DOHH2 (cell line): ENCODE data around the gene IQGAP1.

Source experiments
- H3F3A ChIP-seq: fragments of 200-600 bp; sonication (generic), shearing (Covaris generic); 2 replicates; pipeline ENCODE4 v1.6.0; 2016; ENCODE audit warnings: antibody characterized with exemption, mild to moderate bottlenecking; ENCODE audit not compliant: control insufficient read depth, insufficient read depth
- H3K27ac ChIP-seq: fragments of 200-600 bp; sonication (generic); 2 replicates; pipeline ENCODE4 v1.5.1; 2014; ENCODE audit warnings: low read depth, mild to moderate bottlenecking, low read length, moderate library complexity
- H3K27me3 ChIP-seq: fragments of 200-600 bp; sonication (generic); 2 replicates; pipeline ENCODE4 v1.6.1; 2014; ENCODE audit warnings: mild to moderate bottlenecking, low read length, mixed read lengths; ENCODE audit not compliant: control insufficient read depth
- H3K36me3 ChIP-seq: fragments of 200-600 bp; sonication (generic); 2 replicates; pipeline ENCODE4 v1.6.1; 2014; ENCODE audit warnings: mild to moderate bottlenecking, low read length, moderate library complexity, mixed read lengths; ENCODE audit not compliant: control insufficient read depth
- H3K4me1 ChIP-seq: fragments of 200-600 bp; sonication (generic); 2 replicates; pipeline ENCODE4 v1.6.1; 2014; ENCODE audit warnings: mild to moderate bottlenecking, low read length, mixed read lengths; ENCODE audit not compliant: control insufficient read depth
- H3K4me2 ChIP-seq: fragments of 200-600 bp; sonication (generic); 2 replicates; pipeline ENCODE4 v1.6.0; 2014; ENCODE audit warnings: mild to moderate bottlenecking, low read length, moderate library complexity
- H3K4me3 ChIP-seq: fragments of 200-600 bp; sonication (generic); 2 replicates; pipeline ENCODE4 v1.5.1; 2014; ENCODE audit warnings: mild to moderate bottlenecking, low read length, mixed read lengths
- H3K79me2 ChIP-seq: fragments of 200-600 bp; sonication (generic); 2 replicates; pipeline ENCODE4 v1.6.1; 2014; ENCODE audit warnings: mild to moderate bottlenecking, low read length, mixed read lengths; ENCODE audit not compliant: control insufficient read depth
- H3K9me2 ChIP-seq: fragments of 200-600 bp; sonication (generic); replicated peaks from 2 replicates; pipeline ENCODE4 v1.6.1; 2014; ENCODE audit warnings: mild to moderate bottlenecking, low read length, mixed read lengths; ENCODE audit not compliant: control insufficient read depth
- H3K9me3 ChIP-seq: fragments of 200-600 bp; sonication (generic); 2 replicates; pipeline ENCODE4 v1.6.1; 2014; ENCODE audit warnings: antibody characterized with exemption, low read length, mixed read lengths; ENCODE audit not compliant: control insufficient read depth, insufficient read depth
- H4K20me1 ChIP-seq: fragments of 200-600 bp; sonication (generic); 2 replicates; pipeline ENCODE4 v1.6.0; 2014; ENCODE audit warnings: low read depth, mild to moderate bottlenecking, antibody characterized with exemption, low read length, moderate library complexity; ENCODE audit not compliant: control insufficient read depth, insufficient read depth
- EZH2phosphoT487 ChIP-seq: fragments of 200-600 bp; sonication (generic); IDR thresholded peaks from 2 replicates; pipeline ENCODE4 v1.6.1; 2017; ENCODE audit warnings: borderline replicate concordance, mild to moderate bottlenecking, antibody characterized with exemption, low read length, moderate library complexity, mixed read lengths
- TF ChIP-seq, protein P1 (sequence below): fragments of 200-600 bp; sonication (generic); IDR thresholded peaks from one replicate; pipeline ENCODE4 v1.5.1; 2014; ENCODE audit warnings: antibody characterized with exemption, mild to moderate bottlenecking, low read depth, low read length; ENCODE audit not compliant: poor library complexity, severe bottlenecking

IQGAP1 gene

DNA sequence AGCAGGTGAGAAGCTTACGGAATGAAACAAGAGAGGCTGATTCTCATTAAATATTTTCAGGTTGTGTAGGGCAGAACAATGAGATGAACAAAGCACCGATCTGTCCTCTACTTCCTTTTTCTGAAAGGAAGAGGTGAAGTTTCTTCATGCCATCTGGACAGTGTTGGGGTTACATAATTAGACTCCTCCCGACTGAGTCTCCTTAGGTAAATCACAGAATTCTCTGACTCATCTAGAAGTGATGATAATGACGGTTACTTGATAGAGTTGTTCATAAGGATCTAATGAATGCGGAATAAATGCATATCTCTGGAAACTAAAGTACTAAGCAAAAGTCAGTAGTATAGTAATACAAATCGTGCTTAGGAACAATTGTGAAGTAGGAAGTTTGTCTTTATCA lies 162.9 kb downstream of the IQGAP1 start:
- peak overlapping the region; percentile 76 for H3K4me2 ChIP-seq
- H3K27me3 ChIP-seq, result no peaks in the 10 kb centered on the region
- H3K4me1 ChIP-seq, result peaks cover 17% of the 10 kb centered on the region
- peaks cover 3% of the 10 kb centered on the region for H3K36me3 ChIP-seq
- no peaks in the 10 kb centered on the region for H3K9me3 ChIP-seq
- H3K79me2 ChIP-seq, result peaks cover 3% of the 10 kb centered on the region; the same call in 1 of the 2 replicates
- peak overlapping the region; percentile 36 for H3K27ac ChIP-seq
- peaks cover 10% of the 10 kb centered on the region for H3F3A ChIP-seq
- H3K4me3 ChIP-seq, result peak overlapping the region; percentile 58
- no peaks in the 10 kb centered on the region for H3K9me2 ChIP-seq
- H4K20me1 ChIP-seq, result peaks cover 1% of the 10 kb centered on the region; the same call in 1 of the 2 replicates
- TF ChIP-seq, protein P1, sequence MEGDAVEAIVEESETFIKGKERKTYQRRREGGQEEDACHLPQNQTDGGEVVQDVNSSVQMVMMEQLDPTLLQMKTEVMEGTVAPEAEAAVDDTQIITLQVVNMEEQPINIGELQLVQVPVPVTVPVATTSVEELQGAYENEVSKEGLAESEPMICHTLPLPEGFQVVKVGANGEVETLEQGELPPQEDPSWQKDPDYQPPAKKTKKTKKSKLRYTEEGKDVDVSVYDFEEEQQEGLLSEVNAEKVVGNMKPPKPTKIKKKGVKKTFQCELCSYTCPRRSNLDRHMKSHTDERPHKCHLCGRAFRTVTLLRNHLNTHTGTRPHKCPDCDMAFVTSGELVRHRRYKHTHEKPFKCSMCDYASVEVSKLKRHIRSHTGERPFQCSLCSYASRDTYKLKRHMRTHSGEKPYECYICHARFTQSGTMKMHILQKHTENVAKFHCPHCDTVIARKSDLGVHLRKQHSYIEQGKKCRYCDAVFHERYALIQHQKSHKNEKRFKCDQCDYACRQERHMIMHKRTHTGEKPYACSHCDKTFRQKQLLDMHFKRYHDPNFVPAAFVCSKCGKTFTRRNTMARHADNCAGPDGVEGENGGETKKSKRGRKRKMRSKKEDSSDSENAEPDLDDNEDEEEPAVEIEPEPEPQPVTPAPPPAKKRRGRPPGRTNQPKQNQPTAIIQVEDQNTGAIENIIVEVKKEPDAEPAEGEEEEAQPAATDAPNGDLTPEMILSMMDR, result no peak
- TF ChIP-seq EZH2phosphoT487, result no peak
